Left renal cortex interstitium (tissue), 4 donors: ENCODE measurements around the gene MORF4L2. TPM values are rescaled to one million over a fixed set of nuclear protein-coding genes. Genes with fewer than 3 reads are reported as not detected.
"Not testable (repeated sequence)": the region's sequence is repeated elsewhere in the genome, so short reads cannot be mapped to it uniquely, and the experiment has no call there.

Experiments
- DNase-seq, 4 donors: peaks; one replicate each; pipeline ENCODE4 v3.0.0-alpha.2; 2013; ENCODE audit warnings: low read depth in 4 of 4, low spot score in 2 of 4, missing footprints in 1 of 4
- polyA plus RNA-seq, 4 donors: library from polyadenylated mRNA; unstranded; fragments of 120-200 nt; gene quantifications; one replicate each; pipeline ENCODE4 v1.2.1, GENCODE V29; 2013; ENCODE audit not compliant: insufficient read length in 4 of 4

The MORF4L2 gene
- polyA plus RNA-seq, 4 donors = 280 to 343 (median 320) TPM

DNA sequence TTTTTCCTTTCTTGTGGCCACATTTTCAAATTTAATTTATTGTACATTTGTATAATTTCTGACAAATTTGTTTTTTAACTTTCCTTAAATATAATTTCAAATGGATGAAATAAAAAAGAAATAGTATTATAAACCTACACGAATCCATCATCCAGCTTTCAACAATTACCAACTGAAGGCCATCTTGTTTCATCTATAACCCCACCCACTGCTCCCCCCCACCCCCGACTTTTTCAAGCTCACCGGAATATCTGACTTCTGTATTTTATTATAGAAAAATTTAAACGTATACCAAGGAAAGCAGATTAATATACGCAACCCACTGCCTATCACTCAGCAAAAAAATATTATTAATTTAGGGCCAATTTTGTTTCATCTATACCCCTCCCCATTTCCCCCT is 1.1 kb downstream of the MORF4L2 start:
- no peak for DNase-seq

GRCh38 chrX:103681443-103681842 is 5.1 kb downstream of the MORF4L2 start:
- DNase-seq = no peak

GRCh38 chrX:103678199-103678993 is 8.1 kb downstream of the MORF4L2 start:
- no peak for DNase-seq

GRCh38 chrX:103674531-103675454 is 11.7 kb downstream of the MORF4L2 start:
- DNase-seq = no peak

DNA sequence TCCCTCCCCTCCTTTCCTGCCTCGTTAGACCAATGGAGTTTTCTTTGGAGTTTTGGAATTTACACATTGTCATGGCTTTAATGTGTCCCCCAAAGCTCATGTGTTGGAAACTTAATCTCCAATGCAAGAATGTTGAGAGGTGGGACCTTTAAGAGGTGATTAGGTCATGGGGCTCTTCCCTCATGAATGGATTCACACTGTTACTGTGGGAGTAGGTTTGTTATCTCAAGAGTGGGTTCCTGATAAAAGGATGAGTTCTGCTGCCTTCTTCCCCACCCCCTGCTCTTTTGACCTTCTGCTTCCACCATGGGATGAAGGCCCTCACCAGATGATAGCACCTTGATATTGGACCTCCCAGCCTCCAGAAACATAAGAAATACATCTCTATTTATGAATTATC is 16.8 kb downstream of the MORF4L2 start:
- DNase-seq = no peak

GRCh38 chrX:103666202-103667107 is 20.0 kb downstream of the MORF4L2 start:
- DNase-seq = no peak

DNA sequence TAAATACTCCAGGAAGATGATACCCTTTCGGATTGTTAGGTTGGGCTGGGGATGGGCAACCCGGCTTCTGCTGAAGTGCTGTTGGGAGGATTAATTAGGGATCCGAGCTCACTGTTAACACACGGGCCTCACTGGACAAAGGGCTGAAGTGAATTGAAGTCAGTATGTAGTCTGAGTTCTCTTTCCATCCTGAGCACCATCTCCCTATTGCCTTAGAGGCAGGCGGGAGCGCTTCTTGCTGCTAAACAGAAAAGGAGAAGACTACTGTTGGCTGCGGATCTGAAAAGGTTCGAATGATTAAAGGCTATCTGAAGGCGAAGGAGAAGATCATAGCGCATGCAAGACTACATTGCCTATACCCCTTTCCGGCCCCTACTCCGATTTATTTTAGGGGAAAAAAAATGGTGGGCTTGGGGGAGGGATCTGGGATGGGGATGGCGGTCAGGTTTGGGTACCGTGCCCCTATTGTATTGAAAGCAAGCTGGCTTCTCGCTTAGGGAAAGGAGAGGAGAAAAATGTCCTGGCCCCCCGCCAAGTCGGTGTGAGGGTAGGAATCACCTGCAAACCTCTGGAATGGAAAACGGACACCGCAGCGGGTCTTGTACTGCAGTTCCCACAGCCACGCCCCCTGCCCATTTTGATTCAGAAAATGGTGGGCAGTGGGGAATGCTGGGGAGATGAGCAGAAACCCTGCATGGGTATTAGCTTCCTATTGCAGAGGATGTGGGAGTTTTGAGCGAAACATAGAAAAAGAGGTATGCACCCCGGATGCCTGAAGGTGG is 22.3 kb downstream of the MORF4L2 start:
- no peak for DNase-seq

DNA sequence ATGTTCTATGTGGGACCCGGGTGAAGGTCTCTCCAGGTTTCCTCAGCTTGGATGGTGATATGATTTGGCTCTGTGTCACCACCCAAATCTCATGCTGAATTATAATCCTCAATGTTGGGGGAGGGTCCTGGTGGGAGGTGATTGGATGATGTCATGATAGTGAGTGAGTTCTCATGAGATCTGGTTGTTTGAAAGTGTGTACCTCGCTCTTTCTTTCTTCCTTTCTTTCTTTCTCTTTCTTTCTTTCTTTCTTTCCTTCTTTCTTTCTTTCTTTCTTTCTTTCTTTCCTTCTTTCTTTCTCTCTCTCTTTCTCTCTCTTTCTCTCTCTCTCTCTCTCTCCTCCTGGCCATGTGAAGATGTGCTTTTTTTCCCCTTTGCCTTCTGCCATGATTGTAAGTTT is 27.0 kb downstream of the MORF4L2 start:
- not testable (repeated sequence) for DNase-seq

DNA sequence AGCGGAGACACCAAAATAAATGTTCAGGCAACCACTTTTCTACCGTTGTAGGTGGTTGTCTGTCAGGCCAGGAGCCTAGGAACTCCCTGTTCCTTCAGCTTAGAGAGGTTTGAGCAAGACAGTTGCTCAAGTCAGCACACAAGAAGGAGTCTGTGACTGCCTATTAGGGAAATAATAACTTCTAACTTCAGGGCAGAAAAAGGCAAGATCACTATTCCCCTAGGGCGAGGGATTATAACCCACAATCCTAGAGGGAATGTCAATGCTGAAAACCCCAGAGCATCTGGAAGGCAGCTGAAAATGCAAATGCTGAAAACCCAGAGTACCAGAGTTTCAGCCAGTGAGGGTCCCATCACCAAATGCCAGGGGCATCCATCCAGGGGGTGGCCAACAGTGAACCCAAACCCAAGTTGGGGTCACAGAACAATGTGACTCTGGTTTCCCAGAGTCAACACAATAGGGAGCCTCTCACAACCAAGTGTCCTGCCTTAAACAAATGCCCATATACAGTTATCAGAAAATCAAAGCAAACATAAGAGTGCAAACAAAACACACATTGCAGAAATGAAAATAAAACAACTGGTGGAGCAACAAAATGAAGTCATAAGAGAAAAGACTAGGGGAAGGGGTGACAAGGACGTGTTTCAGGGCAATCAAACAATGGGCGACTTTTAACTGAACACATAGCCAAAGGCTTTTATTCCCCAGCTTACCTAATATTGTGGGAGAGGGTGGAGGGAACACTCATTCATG is 27.6 kb downstream of the MORF4L2 start:
- no peak for DNase-seq

DNA sequence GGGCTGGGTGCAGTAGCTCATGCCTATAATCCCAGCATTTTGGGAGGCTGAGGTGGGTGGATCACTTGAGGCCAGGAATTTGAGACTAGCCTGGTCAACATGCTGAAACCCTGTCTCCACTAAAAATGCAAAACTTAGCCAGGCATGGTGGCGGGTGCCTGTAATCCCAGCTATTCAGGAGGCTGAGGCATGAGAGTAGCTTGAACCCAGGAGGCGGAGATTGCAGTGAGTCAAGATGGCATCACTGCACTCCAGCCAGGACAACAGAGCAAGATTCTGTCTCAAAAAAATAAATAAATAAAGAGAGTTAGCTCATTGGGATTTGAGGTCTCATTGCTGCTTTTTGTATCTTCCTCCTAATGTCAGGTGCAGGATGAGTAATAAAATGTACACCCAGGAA is 29.4 kb downstream of the MORF4L2 start:
- DNase-seq = not testable (repeated sequence)

DNA sequence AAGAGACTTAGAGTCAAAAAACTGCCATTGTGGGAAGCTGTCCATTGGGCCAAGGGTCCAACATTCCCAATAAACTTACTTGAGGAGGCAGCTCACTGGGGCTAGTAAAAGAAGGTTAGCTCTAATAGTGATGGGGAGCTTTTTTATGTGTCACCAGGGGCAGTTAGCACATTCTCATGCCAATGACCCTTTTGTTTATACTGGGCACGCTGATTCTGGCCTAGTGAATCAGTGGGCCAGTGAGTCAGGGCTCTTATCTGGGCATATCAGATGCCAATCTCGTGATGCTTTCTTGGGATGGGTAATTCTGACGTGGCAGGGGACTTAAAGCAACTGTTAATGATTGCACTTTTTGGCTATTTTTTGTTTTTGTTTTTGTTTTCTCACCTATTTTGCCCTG is 29.9 kb downstream of the MORF4L2 start:
- no peak for DNase-seq

DNA sequence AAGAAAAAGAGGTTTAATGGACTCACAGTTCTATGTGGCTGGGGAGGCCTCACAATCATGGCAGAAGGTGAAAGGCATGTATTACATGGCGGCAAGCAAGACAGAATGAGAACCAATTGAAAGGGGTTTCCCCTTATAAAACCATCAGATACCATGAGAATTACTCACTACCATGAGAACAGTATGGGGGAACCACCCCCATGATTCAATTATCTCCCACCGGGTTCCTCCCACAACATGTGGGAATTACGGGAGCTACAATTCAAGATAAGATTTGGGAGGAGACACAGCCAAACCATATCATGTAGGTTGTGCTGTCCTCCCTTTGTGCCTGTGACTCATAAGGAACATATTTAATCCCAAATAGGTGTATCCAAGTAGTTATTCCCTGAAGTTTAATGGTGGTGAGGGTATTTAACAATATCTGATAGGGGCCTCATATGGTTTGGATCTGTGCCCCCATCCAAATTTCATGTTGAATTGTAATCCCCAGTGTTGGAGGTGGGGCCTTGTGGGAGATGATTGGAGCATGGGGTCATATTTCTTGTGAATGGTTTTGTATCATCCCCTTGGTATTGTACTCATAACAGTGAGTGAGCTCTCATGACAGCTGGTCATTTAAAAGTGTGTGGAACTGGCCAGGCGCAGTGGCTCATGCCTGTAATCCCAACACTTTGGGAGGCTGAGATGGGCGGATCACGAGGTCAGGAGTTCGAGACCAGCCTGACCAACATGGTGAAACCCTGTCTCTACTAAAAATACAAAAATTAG is 31.1 kb downstream of the MORF4L2 start:
- DNase-seq = not testable (repeated sequence)

GRCh38 chrX:103651151-103651773 is 35.2 kb downstream of the MORF4L2 start:
- DNase-seq = no peak

DNA sequence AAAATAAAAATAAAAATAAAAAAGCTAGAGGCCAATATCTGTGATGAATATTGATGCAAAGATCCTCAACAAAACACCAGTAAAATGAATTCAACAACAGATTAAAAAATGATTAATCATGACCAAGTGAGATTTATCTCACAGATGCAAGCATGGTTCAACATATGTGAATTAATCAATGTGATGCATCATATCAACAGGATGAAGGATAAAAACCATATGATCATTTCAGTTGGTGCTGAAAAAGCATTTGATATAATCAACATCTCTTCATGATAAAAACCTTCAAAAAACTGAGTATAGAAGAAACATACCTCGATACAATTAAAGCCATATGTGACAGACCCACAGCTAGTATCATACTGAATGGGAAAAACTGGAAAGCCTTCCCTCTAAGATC is 38.9 kb downstream of the MORF4L2 start:
- DNase-seq = no peak

DNA sequence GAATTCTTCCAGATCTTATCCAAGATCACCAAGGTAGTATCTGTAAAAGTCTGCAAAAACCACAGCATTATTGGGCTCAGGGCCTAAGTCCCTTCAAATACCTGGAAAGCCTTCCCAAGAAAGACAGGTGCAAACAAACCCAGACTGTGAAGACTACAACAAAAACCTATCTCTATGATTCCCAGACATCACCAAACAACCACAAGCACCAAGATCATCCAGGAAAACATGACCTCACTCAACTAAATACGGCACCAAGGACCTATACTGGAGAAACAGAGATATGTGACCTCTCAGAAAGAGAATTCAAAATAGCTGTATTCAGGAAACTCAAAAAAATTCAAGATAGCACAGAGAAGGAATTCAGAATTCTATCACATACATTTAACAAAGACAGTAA is 42.4 kb downstream of the MORF4L2 start:
- DNase-seq = no peak

DNA sequence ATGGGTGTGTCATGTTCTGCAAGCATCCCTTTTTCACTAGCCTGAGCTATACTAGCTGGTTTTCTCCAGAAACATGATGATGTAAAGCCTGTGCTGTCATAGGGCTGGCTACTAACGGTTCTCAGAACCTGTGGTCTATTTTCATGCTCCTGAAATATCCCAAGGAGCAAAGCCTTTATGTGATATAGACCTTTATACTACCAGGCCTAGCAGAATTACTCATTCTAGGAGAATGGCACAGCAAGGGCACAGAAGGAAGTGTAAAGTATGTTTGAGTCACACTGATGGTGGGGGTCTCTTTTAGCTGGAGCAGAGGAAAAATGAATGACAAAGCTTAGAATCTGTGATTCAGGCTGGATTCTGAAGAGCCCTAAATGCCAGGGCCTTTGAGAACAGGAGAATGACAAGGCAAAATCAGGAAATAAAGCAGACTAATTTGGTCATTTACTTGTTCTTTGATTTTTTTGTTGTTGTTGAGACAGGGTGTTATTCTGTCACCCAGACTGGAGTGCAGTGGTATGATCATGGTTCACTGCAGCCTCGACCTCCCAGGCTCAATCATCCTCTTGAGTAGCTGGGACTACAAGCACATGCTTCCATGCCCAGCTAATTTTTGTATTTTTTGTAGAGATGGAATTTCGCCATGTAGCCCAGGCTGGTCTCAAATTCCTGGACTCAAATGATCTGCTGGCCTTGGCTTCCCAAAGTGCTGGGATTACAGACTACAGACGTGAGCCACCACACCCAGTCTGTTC is 45.9 kb downstream of the MORF4L2 start:
- DNase-seq = no peak
